GM12878 (cell line): ENCODE data around the gene IFI30. TPM values are rescaled to one million over a fixed set of nuclear protein-coding genes. Genes with fewer than 3 reads are reported as not detected.

ENCODE experiments used
- ATAC-seq: fragments of 200-7000 bp; cut with Tn5 transposase; 3 replicates; pipeline ENCODE4 v1.9.1; 2020; ENCODE audit warnings: mild to moderate bottlenecking, moderate library complexity
- BruUV-seq: library from RNA; stranded (reverse); fragments of 400-500 nt; replicated peaks from 2 replicates; lab custom pipeline; 2021; lab: Mats Ljungman, UMichigan
- CTCF ChIA-PET: fragments of 300-600 bp; sonication (Branson Sonifier 250); formaldehyde crosslinking; extraction: SDS; loops from one replicate; lab custom pipeline; 2021; ENCODE audit warnings: inconsistent platforms; lab: Yijun Ruan, JAX
- POLR2A ChIA-PET: fragments of 350-600 bp; formaldehyde crosslinking; extraction: SDS; loops from one replicate; lab custom pipeline; 2021; ENCODE audit warnings: inconsistent platforms; lab: Charles Lee
- RAD21 ChIA-PET: fragments of 300-600 bp; sonication (Branson Sonifier 250); formaldehyde crosslinking; loops from one replicate; lab custom pipeline; 2023; ENCODE audit warnings: antibody characterized with exemption; ENCODE audit not compliant: unreplicated experiment; lab: Charles Lee
- SMC1A ChIA-PET: fragments of 300-600 bp; sonication (Branson Sonifier 250); formaldehyde crosslinking; loops from one replicate; lab custom pipeline; 2023; ENCODE audit not compliant: unreplicated experiment, uncharacterized antibody; lab: Charles Lee
- DNase-seq: peaks from one replicate; pipeline ENCODE4 v3.0.0-alpha.2; 2011; ENCODE audit warnings: low read depth, low spot score
- FAIRE-seq: peaks from 3 replicates; lab custom pipeline; 2011; peaks lifted over from hg19 to GRCh38; lab: Jason Lieb, UNC
- H2AFZ ChIP-seq: 2 replicates; pipeline ENCODE4 v1.6.0; 2011; ENCODE audit warnings: low read depth, low read length, control low read depth; ENCODE audit not compliant: control insufficient read depth
- H3K27ac ChIP-seq: 2 replicates; pipeline ENCODE4 v1.5.1; 2011; ENCODE audit warnings: control low read depth; ENCODE audit not compliant: control insufficient read depth, insufficient read depth
- H3K27me3 ChIP-seq, 2 experiments: replicated peaks in 1 of 2; 2 replicates each; pipeline versions ENCODE4 v1.6.0 to v1.6.1; 2011; ENCODE audit warnings: low read length in 1 of 2; ENCODE audit not compliant: control insufficient read depth in 2 of 2, insufficient read depth in 2 of 2
- H3K36me3 ChIP-seq, 2 experiments: 2 replicates each; pipeline ENCODE4 v1.5.1; 2011; ENCODE audit warnings: low read length in 1 of 2; ENCODE audit not compliant: control insufficient read depth in 2 of 2, insufficient read depth in 2 of 2
- H3K4me1 ChIP-seq: 2 replicates; pipeline ENCODE4 v1.6.1; 2011; ENCODE audit warnings: mild to moderate bottlenecking, low read length, moderate library complexity, mixed read lengths; ENCODE audit not compliant: control insufficient read depth, insufficient read depth
- H3K4me2 ChIP-seq: 2 replicates; pipeline ENCODE4 v1.6.0; 2011; ENCODE audit warnings: control low read depth; ENCODE audit not compliant: control insufficient read depth, insufficient read depth
- H3K4me3 ChIP-seq: fragments of 200-600 bp; sonication (generic); 2 replicates; pipeline ENCODE4 v1.5.1; 2016
- H3K79me2 ChIP-seq: 2 replicates; pipeline ENCODE4 v1.6.0; 2011; ENCODE audit warnings: low read length; ENCODE audit not compliant: control insufficient read depth, insufficient read depth
- H3K9ac ChIP-seq: 2 replicates; pipeline ENCODE4 v1.8.0; 2011; ENCODE audit warnings: low read length, control low read depth, mixed read lengths; ENCODE audit not compliant: control insufficient read depth, insufficient read depth
- H3K9me3 ChIP-seq: replicated peaks from 3 replicates; pipeline ENCODE4 v1.5.1; 2011; ENCODE audit warnings: mild to moderate bottlenecking, low read length; ENCODE audit not compliant: control insufficient read depth, insufficient read depth
- H4K20me1 ChIP-seq: 2 replicates; pipeline ENCODE4 v1.6.0; 2011; ENCODE audit not compliant: control insufficient read depth, insufficient read depth
- CEBPB ChIP-seq, 2 experiments: fragments of 150-350 bp in 1 of 2; IDR thresholded peaks; 2 replicates each; pipeline ENCODE4 v1.6.1; 2012 to 2014; ENCODE audit warnings: low read depth in 2 of 2, low read length in 2 of 2, borderline replicate concordance in 1 of 2, inconsistent platforms in 1 of 2
- CHD2 ChIP-seq: IDR thresholded peaks from 2 replicates; pipeline ENCODE4 v1.6.1; 2011; ENCODE audit warnings: low read depth, low read length, improper control_type of control experiment, borderline replicate concordance
- E2F4 ChIP-seq: IDR thresholded peaks from 2 replicates; pipeline ENCODE4 v1.6.1; 2012; ENCODE audit warnings: low read depth, low read length, improper control_type of control experiment
- FOXM1 ChIP-seq: IDR thresholded peaks from 2 replicates; pipeline ENCODE4 v1.6.1; 2012; ENCODE audit warnings: low read depth, mild to moderate bottlenecking, inconsistent platforms, low read length, moderate library complexity
- IRF4 ChIP-seq: IDR thresholded peaks from 2 replicates; pipeline ENCODE4 v1.6.1; 2011; ENCODE audit warnings: low read depth, low read length
- JUND ChIP-seq: IDR thresholded peaks from 2 replicates; pipeline ENCODE4 v1.6.1; 2012; ENCODE audit warnings: low read depth, mild to moderate bottlenecking, low read length, improper control_type of control experiment, moderate library complexity
- NBN ChIP-seq: fragments of 450-650 bp; IDR thresholded peaks from 2 replicates; pipeline ENCODE4 v1.6.1; 2016
- NFXL1 ChIP-seq: fragments of 450-650 bp; IDR thresholded peaks from 2 replicates; pipeline ENCODE4 v1.6.1; 2017; ENCODE audit warnings: antibody characterized with exemption, mild to moderate bottlenecking, borderline replicate concordance
- POLR2A ChIP-seq: IDR thresholded peaks from 2 replicates; pipeline ENCODE4 v1.6.1; 2011; ENCODE audit warnings: low read depth, mild to moderate bottlenecking, low read length
- SIN3A ChIP-seq: IDR thresholded peaks from 2 replicates; pipeline ENCODE4 v1.6.1; 2012; ENCODE audit warnings: low read depth, low read length, improper control_type of control experiment
- SMAD1 ChIP-seq: fragments of 450-650 bp; IDR thresholded peaks from 2 replicates; pipeline ENCODE4 v1.6.1; 2018; ENCODE audit warnings: mild to moderate bottlenecking, low read depth; ENCODE audit not compliant: partially characterized antibody
- SPI1 ChIP-seq: IDR thresholded peaks from 2 replicates; pipeline ENCODE4 v1.6.1; 2011; ENCODE audit warnings: low read depth, mild to moderate bottlenecking, low read length, moderate library complexity, borderline replicate concordance; ENCODE audit not compliant: insufficient read depth
- TARDBP ChIP-seq: IDR thresholded peaks from 2 replicates; pipeline ENCODE4 v1.6.1; 2016; ENCODE audit warnings: borderline replicate concordance
- USF1 ChIP-seq: IDR thresholded peaks from 2 replicates; pipeline ENCODE4 v1.6.1; 2011; ENCODE audit warnings: borderline replicate concordance, low read depth, mild to moderate bottlenecking, moderate library complexity, mixed read lengths, low read length; ENCODE audit not compliant: insufficient read depth; ENCODE audit errors: extremely low read length
- ZNF24 ChIP-seq: fragments of 450-650 bp; IDR thresholded peaks from 2 replicates; pipeline ENCODE4 v1.6.1; 2017; ENCODE audit warnings: antibody characterized with exemption, mild to moderate bottlenecking
- ZSCAN29 ChIP-seq: fragments of 450-650 bp; IDR thresholded peaks from 2 replicates; pipeline ENCODE4 v1.6.1; 2017; ENCODE audit warnings: mild to moderate bottlenecking, moderate library complexity
- WGBS: methylation state at CpG from one replicate; pipeline ENCODE4 v1.1.6; 2016; ENCODE audit warnings: low lambda C conversion rate; ENCODE audit not compliant: insufficient replicate concordance, insufficient coverage; ENCODE audit errors: missing lambda C conversion rate; 5-methylcytosine and 5-hydroxymethylcytosine counted together
- in situ Hi-C: fragments of 300-500 bp; cut with MboI; formaldehyde crosslinking; loops from 9 replicates; pipeline ENCODE4 v1.14.3; 2018; ENCODE audit warnings: mixed read lengths
- intact Hi-C: fragments of 100-400 bp; cut with micrococcal nuclease; formaldehyde crosslinking; loops from one replicate; pipeline ENCODE4 v1.14.2; 2022; ENCODE audit not compliant: unreplicated experiment
- polyA plus RNA-seq, 11 experiments: library from polyadenylated mRNA; depleted of rRNA in 4 of 11; unstranded in 6 of 11; stranded (reverse) in 5 of 11; fragments of >200 nt; fragmentation: Nextera tagmentation in 4 of 11; fragmentation: Illumina TruSeq in 1 of 11; extraction: Ambion mirVana in 4 of 11; extraction: Trizol in 1 of 11; gene quantifications; 1 replicate in 1 of 11; 2 replicates in 10 of 11; pipeline versions ENCODE4 v1.2.1 to v1.2.3, GENCODE V29; 2011 to 2016; ENCODE audit warnings: inconsistent platforms in 2 of 11, missing spikeins in 2 of 11, low read depth in 1 of 11
- total RNA-seq, 4 experiments: library from RNA; depleted of rRNA in 3 of 4; stranded (reverse); fragments of >200 nt in 3 of 4; fragmentation: Illumina TruSeq in 1 of 4; extraction: Trizol in 1 of 4; gene quantifications; 2 replicates each; pipeline versions ENCODE4 v1.2.1 to v1.2.3, GENCODE V29; 2013 to 2021

The IFI30 gene
- total and polyA plus RNA-seq, 10 of the 15 experiments (the other 5 are each of a cell fraction or from before 2014, with no cell fraction given): 221 to 1,112 (median 451) TPM

- RAD21 ChIA-PET: no interaction called here
- no peak overlapping the region for H3K9ac ChIP-seq
These were observed 45.6 kb upstream of the IFI30 start for GRCh38 chr19:18128044-18128443.

GRCh38 chr19:18128805-18129204, 44.8 kb upstream of the IFI30 start:
- ChIA-PET CTCF (interaction anchor here (0.5 to 0.7 kb wide), 2 partner anchors 167 to 250 kb away, joined by 3 read pairs; no protein-coding TSS in a partner anchor), POLR2A (no interaction called here), RAD21 (no interaction called here), SMC1A (no interaction called here)
- Histone ChIP-seq H3K4me2 (no peak overlapping the region), H3K36me3 (peaks cover 17 to 22% of the 10 kb centered on the region in 2 experiments; a peak in 3 of 4 replicates), H3K79me2 (no peaks in the 10 kb centered on the region), H3K4me1 (no peaks in the 10 kb centered on the region), H3K9ac (no peak overlapping the region), H3K27ac (no peak overlapping the region), H4K20me1 (no peaks in the 10 kb centered on the region), H3K9me3 (no peaks in the 10 kb centered on the region), H3K4me3 (no peak overlapping the region), H3K27me3 (no peaks in the 10 kb centered on the region), H2AFZ (no peak overlapping the region)
- WGBS: 94% methylated on average over 12 of the region's 12 CpGs
- FAIRE-seq: no peak
- no TSS peak for BruUV-seq
- no peak for DNase-seq
- no peak for TF ChIP-seq JUND
- no peak for TF ChIP-seq SPI1
- peak; percentile 30; the same call in 1 of the 2 replicates for TF ChIP-seq POLR2A
- TF ChIP-seq E2F4: no peak
- TF ChIP-seq SIN3A: no peak
- in situ Hi-C loops: no loop called here
- ATAC-seq: no peak
- intact Hi-C loops: no loop called here

More at GRCh38 chr19:18128044-18128443, 45.6 kb upstream of the IFI30 start:
- in situ Hi-C loops (no loop called here), intact Hi-C loops (no loop called here)
- Histone ChIP-seq H3K4me1 (no peaks in the 10 kb centered on the region), H3K36me3 (peaks cover 22 to 23% of the 10 kb centered on the region in 2 experiments; a peak in 3 of 4 replicates), H3K4me3 (no peak overlapping the region), H3K9me3 (no peaks in the 10 kb centered on the region), H3K27ac (no peak overlapping the region), H4K20me1 (no peaks in the 10 kb centered on the region), H3K79me2 (no peaks in the 10 kb centered on the region), H3K27me3 (no peaks in the 10 kb centered on the region), H2AFZ (no peak overlapping the region), H3K4me2 (no peak overlapping the region)
- no peak for DNase-seq
- POLR2A ChIA-PET: no interaction called here
- SMC1A ChIA-PET: interaction anchor here (0.5 kb wide), 1 partner anchor 36 kb away, joined by 3 read pairs; no protein-coding TSS in a partner anchor
- BruUV-seq: no TSS peak
- CTCF ChIA-PET: interaction anchor here (0.5 kb wide), 1 partner anchor 251 kb away, joined by 3 read pairs; no protein-coding TSS in a partner anchor
- no peak for FAIRE-seq
- WGBS: 95% methylated on average over 3 of the region's 3 CpGs
- TF ChIP-seq CHD2 (no peak), CEBPB (IDR thresholded peaks at IDR 0.05; ENCODE audit: borderline replicate concordance in 1 of 2, low read depth in 2 of 2, low read length in 2 of 2) (no peak), USF1 (no peak), ZSCAN29 (no peak), FOXM1 (no peak), SMAD1 (no peak), NBN (no peak), IRF4 (no peak), ZNF24 (no peak), NFXL1 (no peak), TARDBP (no peak)
- TF ChIP-seq, all 136 proteins: peak for 0
- ATAC-seq: no peak
